ENCODE measurements around the gene MUC4. TPM values are rescaled to one million over a fixed set of nuclear protein-coding genes. Genes with fewer than 3 reads are reported as not detected.

Gene MUC4
- total and polyA plus RNA-seq, 5 donors: 0.02 to 0.12 TPM; not detected in 3

DNA sequence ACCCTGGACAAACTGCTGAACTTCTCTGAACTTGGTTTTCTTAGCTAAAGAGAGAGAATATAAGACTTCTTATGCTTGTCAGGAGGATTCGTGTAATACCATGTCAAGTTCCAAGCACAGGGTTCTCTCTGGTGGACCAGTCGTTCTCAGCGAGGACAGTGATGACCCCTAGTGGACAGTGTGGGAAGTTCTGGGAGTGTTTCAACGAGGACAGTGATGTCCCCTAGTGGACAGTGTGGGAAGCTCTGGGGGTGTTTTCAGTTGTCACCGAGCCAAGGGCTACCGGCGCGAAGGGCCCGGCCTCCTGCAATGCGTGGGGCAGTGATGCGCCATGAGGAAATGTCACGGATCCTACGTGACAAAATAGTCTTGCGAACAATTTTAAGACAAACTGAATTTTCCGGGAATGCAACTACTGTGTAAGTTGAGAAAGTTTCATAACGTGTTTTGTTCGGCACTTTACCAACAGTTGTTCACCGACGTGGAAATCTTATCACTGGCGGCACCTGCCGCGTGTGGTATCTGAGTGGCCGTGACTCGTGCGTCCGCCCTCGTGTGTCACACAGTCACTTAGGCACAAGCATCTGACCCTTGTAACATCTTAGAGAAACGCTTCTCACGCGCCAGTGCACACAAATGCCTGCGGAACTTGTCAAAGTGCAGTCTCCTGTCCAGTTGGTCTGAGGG lies 39.3 kb upstream of the MUC4 start:
- ATAC-seq: peak; percentile 86 to 88
- intact Hi-C loops (cut with DNase I): no loop called here
- no peaks in the 10 kb centered on the region for H3K4me1 ChIP-seq (ENCODE audit: control insufficient read depth, insufficient read depth, low read length)
- H3K4me3 ChIP-seq (ENCODE audit: low read length): no peak overlapping the region
- H3K9me3 ChIP-seq (ENCODE audit: control insufficient read depth, low read length): no peaks in the 10 kb centered on the region
- H3K27ac ChIP-seq (ENCODE audit: low read length): no peak overlapping the region
- no peaks in the 10 kb centered on the region for H3K27me3 ChIP-seq (ENCODE audit: control insufficient read depth, insufficient read depth)
- DNase-seq: peak; percentile 82 to 91 (median 89)
- 17% methylated on average over 31 of the region's 31 CpGs for WGBS

DNA sequence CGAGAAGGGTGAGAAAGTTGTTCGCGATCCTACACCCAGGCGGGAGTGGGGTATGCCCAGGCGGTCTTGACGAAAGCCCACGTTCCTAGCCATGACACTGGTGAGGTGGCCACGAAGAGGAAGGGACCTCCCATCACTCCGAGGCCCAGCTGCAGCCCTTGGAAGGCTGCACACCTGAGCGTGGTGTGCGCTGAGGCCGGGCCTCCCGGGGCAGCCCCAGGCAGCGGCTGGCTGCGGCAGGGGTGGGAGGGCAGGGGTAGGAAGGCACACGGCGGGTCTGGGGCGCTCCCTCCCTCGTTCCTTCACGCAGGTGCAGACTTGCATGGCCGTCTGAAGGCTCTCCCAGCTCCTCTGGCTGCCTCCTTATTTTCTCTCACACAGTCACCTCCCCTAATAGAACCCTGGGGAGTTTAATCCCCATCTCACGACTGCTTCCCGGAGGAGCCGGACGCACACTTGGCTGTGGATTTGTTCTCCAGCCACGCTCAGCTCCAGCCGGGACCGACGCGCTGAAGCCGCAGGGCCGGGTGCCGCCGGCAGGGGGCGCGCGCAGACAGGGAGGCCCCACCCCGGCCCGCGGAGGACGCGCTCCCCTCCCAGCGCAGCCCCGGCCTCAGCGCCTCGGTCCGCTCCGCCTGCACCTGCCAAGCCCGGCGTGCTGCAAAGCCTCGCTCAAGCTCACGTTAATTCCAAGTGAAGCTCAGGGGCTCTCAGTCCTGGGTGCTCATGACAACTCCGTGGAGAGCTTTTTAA lies 37.8 kb upstream of the MUC4 start:
- no peak overlapping the region for H3K4me3 ChIP-seq (ENCODE audit: low read length)
- H3K27ac ChIP-seq (ENCODE audit: low read length): no peak overlapping the region
- 79% methylated on average over 53 of the region's 53 CpGs for WGBS
- no peaks in the 10 kb centered on the region for H3K4me1 ChIP-seq (ENCODE audit: control insufficient read depth, insufficient read depth, low read length)
- ATAC-seq: no peak
- no peaks in the 10 kb centered on the region for H3K27me3 ChIP-seq (ENCODE audit: control insufficient read depth, insufficient read depth)
- DNase-seq: peak in 1 of 3 donors; percentile 55
- intact Hi-C loops (cut with DNase I): loop anchor here in 1 of 4 donors (10.0 kb wide), 1 partner anchor 285 kb away; no protein-coding TSS in a partner anchor
- H3K9me3 ChIP-seq (ENCODE audit: control insufficient read depth, low read length): no peaks in the 10 kb centered on the region

DNA sequence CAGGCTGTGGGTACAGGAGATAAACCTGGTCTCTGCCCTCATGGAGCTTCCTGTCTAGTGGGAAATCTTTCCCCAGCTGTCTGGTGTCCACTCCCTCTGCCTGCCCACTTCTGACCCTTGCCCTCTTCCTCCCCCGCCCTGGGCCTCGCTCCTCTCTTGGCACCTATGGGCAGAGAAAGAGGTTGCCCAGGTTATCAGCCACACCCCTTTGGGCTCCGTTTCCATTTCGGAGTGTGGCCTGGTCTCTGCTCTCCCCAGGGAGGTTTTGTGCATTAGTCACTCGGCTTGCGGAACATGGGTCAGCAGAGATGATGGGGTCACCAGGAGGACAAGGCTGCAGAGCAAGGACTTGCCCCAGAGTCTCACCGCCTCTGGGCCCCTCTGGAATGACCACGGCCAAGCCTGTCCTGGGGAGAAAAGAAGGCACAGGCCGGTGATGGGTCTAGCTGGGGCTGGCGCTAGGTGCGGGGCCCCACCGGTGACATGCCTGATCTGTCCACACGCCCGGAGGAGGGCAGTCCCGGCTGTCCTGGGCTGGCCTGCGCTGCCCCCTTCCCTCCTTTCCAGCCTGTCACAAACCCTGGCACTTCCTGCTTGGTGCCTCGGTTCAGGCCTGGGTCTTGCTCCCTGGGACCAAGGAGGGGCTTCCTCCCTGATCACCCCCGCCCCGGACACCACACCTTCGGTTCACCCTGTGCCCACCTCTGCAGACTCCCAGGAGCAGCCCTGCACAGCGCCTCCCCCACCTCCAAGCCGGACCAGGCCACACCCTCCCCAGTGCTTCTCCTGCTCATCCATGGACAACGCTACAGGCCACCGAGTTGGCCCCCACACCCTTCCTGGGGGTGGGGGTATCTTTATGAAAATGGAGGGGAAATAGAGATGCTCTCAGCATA lies 35.6 kb upstream of the MUC4 start:
- peak; percentile 21 to 29 for ATAC-seq
- 69% methylated on average over 24 of the region's 24 CpGs for whole genome bisulfite sequencing

DNA sequence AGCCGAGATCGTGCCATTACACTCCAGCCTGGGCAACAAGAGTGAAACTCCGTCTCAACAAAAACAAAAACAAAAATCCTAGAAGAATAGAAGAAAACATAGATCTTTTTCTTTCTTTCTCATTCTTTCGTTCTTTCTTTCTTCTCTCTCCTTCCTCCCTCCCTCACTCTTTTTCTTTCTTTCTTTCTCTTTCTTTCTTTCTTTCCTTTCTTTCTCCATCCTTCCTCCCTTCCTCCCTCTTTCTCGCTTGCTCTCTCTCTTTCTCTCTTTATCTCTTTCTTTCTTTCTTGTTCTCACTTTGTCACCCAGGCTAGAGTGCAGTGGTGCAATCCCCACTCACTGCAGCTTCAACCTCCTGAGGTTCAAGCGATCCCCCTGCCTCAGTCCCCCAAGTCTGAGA lies 33.8 kb upstream of the MUC4 start:
- WGBS: 90% methylated on average over 6 of the region's 6 CpGs

More for the DNA sequence above, 35.6 kb upstream of the MUC4 start:
- Histone ChIP-seq H3K9me3 (ENCODE audit: control insufficient read depth, low read length) (no peaks in the 10 kb centered on the region), H3K27ac (ENCODE audit: low read length) (no peak overlapping the region), H3K4me3 (ENCODE audit: low read length) (no peak overlapping the region), H3K4me1 (ENCODE audit: control insufficient read depth, insufficient read depth, low read length) (no peaks in the 10 kb centered on the region), H3K27me3 (ENCODE audit: control insufficient read depth, insufficient read depth) (no peaks in the 10 kb centered on the region)
- intact Hi-C loops (cut with DNase I): loop anchor here in 1 of 4 donors (10.0 kb wide), 1 partner anchor 283 kb away; no protein-coding TSS in a partner anchor
- DNase-seq: peak in 1 of 3 donors; percentile 42

DNA sequence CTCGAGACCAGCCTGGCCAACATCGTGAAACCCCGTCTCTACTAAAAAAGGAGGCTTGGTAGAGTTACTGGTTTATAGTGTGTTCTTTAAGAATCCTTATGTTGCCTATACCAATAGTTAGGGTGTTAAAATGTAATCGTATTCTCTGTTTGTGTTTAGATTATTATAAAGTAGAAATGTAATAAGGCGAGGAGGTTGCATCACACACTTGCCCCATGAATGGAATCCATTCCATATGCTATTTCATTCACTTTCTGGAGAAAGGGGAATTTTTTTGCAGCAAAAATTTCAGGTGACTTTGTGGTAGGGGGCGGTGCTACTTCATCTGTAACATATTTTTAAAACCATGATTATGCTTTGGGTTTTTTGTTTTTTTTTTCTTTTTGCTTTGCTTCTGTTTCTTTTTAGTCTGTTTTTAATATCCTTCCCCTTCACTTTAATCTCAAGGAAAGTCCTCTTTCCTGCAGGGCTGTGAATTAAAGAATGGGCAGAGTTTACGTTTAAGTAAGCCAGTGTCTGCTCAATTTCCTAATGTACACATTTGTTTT lies 33.0 kb upstream of the MUC4 start:
- no peaks in the 10 kb centered on the region for H3K27me3 ChIP-seq (ENCODE audit: control insufficient read depth, insufficient read depth)
- no peak overlapping the region for H3K27ac ChIP-seq (ENCODE audit: low read length)
- ATAC-seq (no peak), DNase-seq (no peak)
- 88% methylated on average over 7 of the region's 7 CpGs for WGBS
- H3K4me1 ChIP-seq (ENCODE audit: control insufficient read depth, insufficient read depth, low read length): no peaks in the 10 kb centered on the region
- intact Hi-C loops (cut with DNase I): loop anchor here in 1 of 4 donors (10.0 kb wide), 1 partner anchor 280 kb away; no protein-coding TSS in a partner anchor
- no peaks in the 10 kb centered on the region for H3K9me3 ChIP-seq (ENCODE audit: control insufficient read depth, low read length)
- H3K4me3 ChIP-seq (ENCODE audit: low read length): no peak overlapping the region

More for the DNA sequence above, 33.8 kb upstream of the MUC4 start:
- no peak overlapping the region for H3K4me3 ChIP-seq (ENCODE audit: low read length)
- intact Hi-C loops (cut with DNase I): loop anchor here in 1 of 4 donors (10.0 kb wide), 1 partner anchor 281 kb away; no protein-coding TSS in a partner anchor
- H3K27ac ChIP-seq (ENCODE audit: low read length): no peak overlapping the region
- no peak for ATAC-seq
- H3K27me3 ChIP-seq (ENCODE audit: control insufficient read depth, insufficient read depth): no peaks in the 10 kb centered on the region
- no peak for DNase-seq
- no peaks in the 10 kb centered on the region for H3K9me3 ChIP-seq (ENCODE audit: control insufficient read depth, low read length)
- H3K4me1 ChIP-seq (ENCODE audit: control insufficient read depth, insufficient read depth, low read length): no peaks in the 10 kb centered on the region

DNA sequence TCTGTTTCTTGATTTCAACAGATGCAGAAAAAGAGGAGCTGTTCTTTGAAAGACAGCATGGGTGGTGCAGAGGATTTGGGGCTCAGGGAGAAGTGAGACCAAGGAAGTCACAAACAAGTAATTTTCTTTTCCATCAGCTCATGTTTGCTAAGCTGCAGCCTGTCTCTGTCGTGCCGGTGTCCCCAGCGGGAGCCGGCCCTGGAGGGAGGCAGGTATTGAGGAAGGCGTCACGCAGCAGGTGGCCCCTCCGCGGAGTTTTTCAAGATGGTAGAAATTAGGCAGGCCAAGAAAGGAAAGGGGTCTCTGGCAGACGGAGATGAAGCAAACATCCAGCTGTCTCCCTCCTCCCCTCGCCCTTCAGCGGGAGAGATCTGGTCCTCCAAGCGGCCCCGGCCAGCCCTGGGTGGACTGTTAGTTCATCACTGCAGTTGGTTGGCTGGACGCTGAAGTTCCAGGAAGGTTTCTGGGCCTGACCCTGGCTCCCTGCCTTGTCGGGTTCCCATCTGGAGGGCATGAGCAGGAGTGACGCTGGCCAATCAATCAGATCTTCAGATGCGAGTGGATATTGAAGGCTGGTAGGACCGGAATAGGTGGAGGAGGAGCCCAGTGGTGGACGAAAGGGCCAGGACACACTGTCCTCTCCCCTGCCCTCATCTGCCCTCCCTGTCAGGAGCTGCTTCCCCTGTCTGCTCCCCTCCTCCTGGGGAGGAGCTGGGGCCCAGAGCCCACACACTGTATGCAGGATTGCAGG lies 27.7 kb upstream of the MUC4 start:
- Histone ChIP-seq H3K27me3 (ENCODE audit: control insufficient read depth, insufficient read depth) (no peaks in the 10 kb centered on the region), H3K4me1 (ENCODE audit: control insufficient read depth, insufficient read depth, low read length) (no peaks in the 10 kb centered on the region), H3K27ac (ENCODE audit: low read length) (no peak overlapping the region), H3K4me3 (ENCODE audit: low read length) (no peak overlapping the region), H3K9me3 (ENCODE audit: control insufficient read depth, low read length) (no peaks in the 10 kb centered on the region)
- ATAC-seq: peak in 1 of 2 donors; percentile 41
- no peak for DNase-seq
- intact Hi-C loops (cut with DNase I): loop anchor here in 2 of 4 donors (10.0 kb wide), 2 partner anchors 105 to 275 kb away; no protein-coding TSS in a partner anchor
- 41% methylated on average over 19 of the region's 19 CpGs for WGBS

DNA sequence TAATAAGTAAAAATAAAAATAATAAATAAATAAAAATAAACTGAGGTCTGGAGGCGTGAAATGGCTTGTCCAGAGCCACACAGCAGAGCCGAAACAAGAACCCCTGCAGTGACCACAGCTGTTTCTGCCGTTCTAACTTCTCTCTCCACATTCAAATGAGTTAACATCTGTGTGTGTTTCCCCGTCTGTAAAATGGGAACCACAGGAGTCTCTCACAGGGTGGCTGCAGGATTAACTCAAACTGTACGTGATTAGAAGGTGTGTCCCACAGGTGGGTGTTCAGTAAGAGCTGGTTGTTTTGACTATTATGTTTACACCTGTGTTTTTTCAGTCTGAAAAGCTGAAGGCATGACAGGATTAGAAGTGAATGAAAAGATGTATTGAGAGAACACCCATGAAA lies 27.0 kb upstream of the MUC4 start:
- Histone ChIP-seq H3K27me3 (ENCODE audit: control insufficient read depth, insufficient read depth) (no peaks in the 10 kb centered on the region), H3K27ac (ENCODE audit: low read length) (no peak overlapping the region), H3K4me1 (ENCODE audit: control insufficient read depth, insufficient read depth, low read length) (no peaks in the 10 kb centered on the region), H3K9me3 (ENCODE audit: control insufficient read depth, low read length) (no peaks in the 10 kb centered on the region), H3K4me3 (ENCODE audit: low read length) (no peak overlapping the region)
- DNase-seq: no peak
- ATAC-seq: no peak
- intact Hi-C loops (cut with DNase I): loop anchor here in 1 of 4 donors (10.0 kb wide), 1 partner anchor 104 kb away; no protein-coding TSS in a partner anchor
- 73% methylated on average over 5 of the region's 5 CpGs for WGBS

DNA sequence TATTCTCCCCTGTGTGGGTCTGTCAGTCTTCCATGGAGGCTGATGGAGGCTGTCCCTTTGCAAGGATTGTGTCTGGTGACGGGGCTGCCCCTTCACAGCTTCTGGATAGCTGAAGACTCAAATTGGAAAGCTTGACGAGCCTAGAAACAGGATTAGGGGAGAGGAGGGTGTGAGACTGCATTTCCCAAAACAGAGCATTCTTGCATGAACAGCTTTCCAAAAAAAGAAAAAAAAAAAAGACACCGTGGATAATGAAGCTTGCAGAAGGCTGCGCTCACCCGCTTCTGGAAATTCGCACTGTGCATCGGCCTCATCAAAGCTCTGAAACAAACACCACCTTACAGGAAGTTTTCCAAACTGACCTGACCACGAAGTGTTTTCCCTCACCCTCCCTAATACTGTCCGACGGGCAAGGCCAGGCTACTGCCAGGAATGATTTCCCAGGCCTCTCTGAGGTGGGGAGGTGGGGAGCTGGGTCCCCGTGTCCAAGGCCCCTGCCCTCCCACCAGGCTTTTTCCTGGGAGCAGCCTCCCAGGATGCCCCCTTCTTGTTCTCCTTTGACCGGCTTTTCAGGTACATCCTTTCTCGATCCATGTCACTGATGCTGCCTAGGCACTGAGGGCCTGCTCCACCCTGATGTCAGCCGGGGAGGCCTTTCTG lies 24.9 kb upstream of the MUC4 start:
- Histone ChIP-seq H3K4me3 (ENCODE audit: low read length) (no peak overlapping the region), H3K9me3 (ENCODE audit: control insufficient read depth, low read length) (no peaks in the 10 kb centered on the region), H3K27me3 (ENCODE audit: control insufficient read depth, insufficient read depth) (no peaks in the 10 kb centered on the region), H3K4me1 (ENCODE audit: control insufficient read depth, insufficient read depth, low read length) (no peaks in the 10 kb centered on the region), H3K27ac (ENCODE audit: low read length) (no peak overlapping the region)
- WGBS: 73% methylated on average over 14 of the region's 14 CpGs
- no peak for ATAC-seq
- DNase-seq: no peak
- intact Hi-C loops (cut with DNase I): loop anchor here in 1 of 4 donors (10.0 kb wide), 1 partner anchor 102 kb away; no protein-coding TSS in a partner anchor

DNA sequence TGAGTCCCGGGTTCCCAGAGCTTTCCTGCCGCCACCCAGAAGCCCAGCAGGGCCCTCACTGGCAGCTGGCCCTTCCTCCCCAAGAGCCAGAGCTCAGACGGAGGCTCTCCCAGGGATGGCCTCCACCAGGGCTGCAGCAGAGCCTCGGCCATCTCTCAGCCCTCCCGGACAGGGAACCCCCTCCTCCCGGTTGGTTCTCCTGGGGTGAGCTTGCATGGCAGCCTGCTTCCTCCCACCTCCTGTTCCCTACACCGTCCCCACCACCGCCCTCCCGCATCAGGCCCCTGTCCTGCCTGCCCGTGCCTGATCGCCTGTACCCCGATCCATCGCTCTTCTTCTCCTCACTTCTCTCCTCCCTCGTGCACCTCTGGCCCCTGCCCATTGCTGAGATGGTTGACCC lies 24.1 kb upstream of the MUC4 start:
- Histone ChIP-seq H3K4me3 (ENCODE audit: low read length) (no peak overlapping the region), H3K27ac (ENCODE audit: low read length) (no peak overlapping the region), H3K4me1 (ENCODE audit: control insufficient read depth, insufficient read depth, low read length) (no peaks in the 10 kb centered on the region), H3K27me3 (ENCODE audit: control insufficient read depth, insufficient read depth) (no peaks in the 10 kb centered on the region), H3K9me3 (ENCODE audit: control insufficient read depth, low read length) (no peaks in the 10 kb centered on the region)
- intact Hi-C loops (cut with DNase I): loop anchor here in 1 of 4 donors (10.0 kb wide), 1 partner anchor 101 kb away; no protein-coding TSS in a partner anchor
- WGBS: 78% methylated on average over 14 of the region's 14 CpGs
- DNase-seq: no peak
- peak; percentile 16 to 17 for ATAC-seq
